GM18873 (cell line): Measurements from ENCODE around the gene SPNS3.

Experiments used
- ATAC-seq: cut with Tn5 transposase; IDR thresholded peaks from one replicate; pipeline ENCODE4 v1.9.1; 2021; ENCODE audit warnings: mild to moderate bottlenecking, moderate library complexity, moderate number of reproducible peaks; ENCODE audit not compliant: unreplicated experiment, low FRiP score

The SPNS3 gene

GRCh38 chr17:4463818-4464476 is 30.2 kb downstream of the SPNS3 start:
- ATAC-seq: no peak

GRCh38 chr17:4465786-4466185 is 32.0 kb downstream of the SPNS3 start:
- ATAC-seq: no peak

- no peak for ATAC-seq
Measured at GRCh38 chr17:4467287-4467686, 33.5 kb downstream of the SPNS3 start.

GRCh38 chr17:4469552-4469951 is 35.8 kb downstream of the SPNS3 start:
- no peak for ATAC-seq

- no peak for ATAC-seq
Measured at GRCh38 chr17:4472286-4472685, 38.5 kb downstream of the SPNS3 start.

- no peak for ATAC-seq
Measured at GRCh38 chr17:4474093-4474492, 40.4 kb downstream of the SPNS3 start.

- no peak for ATAC-seq
Measured at GRCh38 chr17:4475001-4475400, 41.3 kb downstream of the SPNS3 start.

GRCh38 chr17:4475463-4475862 is 41.7 kb downstream of the SPNS3 start:
- ATAC-seq: no peak

- no peak for ATAC-seq
Measured at GRCh38 chr17:4476017-4476416, 42.3 kb downstream of the SPNS3 start.

- no peak for ATAC-seq
Measured at GRCh38 chr17:4476511-4477070, 42.9 kb downstream of the SPNS3 start.

GRCh38 chr17:4477255-4477791 is 43.6 kb downstream of the SPNS3 start:
- no peak for ATAC-seq

- no peak for ATAC-seq
Measured at GRCh38 chr17:4478318-4478830, 44.6 kb downstream of the SPNS3 start.

- ATAC-seq: no peak
Measured at GRCh38 chr17:4479340-4479981, 45.7 kb downstream of the SPNS3 start.

GRCh38 chr17:4479982-4480751 is 46.4 kb downstream of the SPNS3 start:
- ATAC-seq: no peak

- no peak for ATAC-seq
Measured at GRCh38 chr17:4480929-4481898, 47.5 kb downstream of the SPNS3 start.

- ATAC-seq: no peak
Measured at GRCh38 chr17:4482338-4483011, 48.7 kb downstream of the SPNS3 start.

- no peak for ATAC-seq
Measured at GRCh38 chr17:4483012-4483840, 49.5 kb downstream of the SPNS3 start.
